A549 treated with AZD9567 at 1 μM for 4 hours (cell line): ENCODE results near the gene COTL1. TPM values are rescaled to one million over a fixed set of nuclear protein-coding genes. Genes with fewer than 3 reads are reported as not detected.

Experiments
- total RNA-seq: library from RNA; stranded (reverse); fragments of 200-300 nt; extraction: Qiagen RNA extraction; gene quantifications from 5 replicates; pipeline ENCODE4 v1.2.3, GENCODE V29; 2022; ENCODE audit not compliant: insufficient read depth

COTL1 gene
- 413 to 553 TPM (median 475 TPM) in 5 replicates for total RNA-seq

GRCh38 chr16:84617791-84618580 lies at the start of gene COTL1:
Gene COTL1 (minus strand): TSS chr16:84618078. CDS start chr16:84617914, 164 bp downstream.

DNA sequence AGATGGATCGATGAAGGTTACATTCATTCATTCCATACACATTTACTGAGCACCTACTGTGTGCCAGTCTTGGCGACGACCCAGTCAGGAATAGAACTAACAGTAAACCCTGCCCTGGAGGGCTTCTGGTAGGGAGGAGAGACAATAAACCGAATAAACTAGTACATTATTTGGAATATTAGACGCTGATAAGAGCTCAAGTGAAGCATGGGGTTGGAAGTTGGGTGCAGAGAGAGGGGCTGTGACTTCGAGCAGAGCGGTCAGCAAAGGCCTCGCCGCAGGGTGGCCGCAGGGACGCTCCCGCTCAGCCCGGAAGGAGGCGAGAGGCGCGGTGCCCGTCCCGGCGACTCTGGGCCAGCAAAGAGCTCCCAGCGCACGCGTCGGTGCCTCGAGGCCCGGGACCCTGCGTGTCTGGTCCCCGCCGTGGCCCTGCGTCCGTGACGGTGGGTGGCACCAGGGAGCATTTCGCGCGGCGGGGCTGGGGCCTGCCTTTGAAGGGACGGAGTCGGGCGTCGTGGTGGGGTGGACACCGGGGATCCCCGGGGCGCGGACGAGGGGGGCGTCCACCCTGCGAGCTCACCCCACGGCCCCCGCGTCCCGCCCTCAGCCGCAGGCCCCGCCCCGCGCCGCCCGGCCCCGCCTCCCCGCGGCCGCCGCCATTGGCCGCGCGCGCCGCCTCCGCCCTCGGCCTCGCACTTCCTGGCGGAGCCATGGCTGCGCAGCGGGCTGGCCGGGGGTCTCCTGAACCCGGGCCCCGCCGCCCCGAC lies 30.1 kb upstream of the COTL1 start, which contains the start of gene KLHL36:
Gene KLHL36, plus strand, starts transcription at position 684 of the 767 bp plus-strand sequence. CDS start 2,357 bp downstream, outside the sequence.

Other genes starting within 250 kb of the COTL1 start
- 0.07 to 0.46 TPM (median 0.13 TPM) in 3 of 5 replicates, not detected in the others for gene ATP2C2, start 249.5 kb downstream of the COTL1 start, total RNA-seq
- 43.3 to 69.6 TPM (median 48.0 TPM) in 5 replicates for gene MEAK7, start 113.4 kb downstream of the COTL1 start, total RNA-seq
- gene KLHL36, start 30.4 kb upstream of the COTL1 start, total RNA-seq: 16.7 to 24.4 TPM (median 23.0 TPM) in 5 replicates
- gene USP10, start 81.9 kb upstream of the COTL1 start, total RNA-seq: 70.3 to 86.4 TPM (median 81.9 TPM) in 5 replicates
- gene CRISPLD2, start 201.9 kb upstream of the COTL1 start, total RNA-seq: 2.8 to 4.8 TPM (median 3.4 TPM) in 5 replicates